Measurements from ENCODE around the gene GADD45A.
"Not testable (repeated sequence)": the region's sequence is repeated elsewhere in the genome, so short reads cannot be mapped to it uniquely, and the experiment has no call there.

GRCh38 chr1:67665307-67665706, 19.7 kb upstream of the GADD45A start:
- TF ChIP-seq CTCF (conservative IDR thresholded peaks at IDR 0.05; ENCODE audit: low read depth, low read length); EZH2 (IDR thresholded peaks at IDR 0.05; ENCODE audit: low read length, unreplicated experiment): not testable (repeated sequence)

All from PC-3 (cell line).